SK-N-SH treated with all-trans-retinoic acid at 6 μM for 48 hours (cell line): Measurements from ENCODE around the gene NUDT15.

Experiments
- ATAC-seq: fragments of 200-7000 bp; cut with Tn5 transposase; 3 replicates; pipeline ENCODE4 v1.9.1; 2020; ENCODE audit warnings: mild to moderate bottlenecking, moderate library complexity
- ARNTL ChIP-seq: fragments of 450-650 bp; formaldehyde crosslinking; IDR thresholded peaks from 2 replicates; pipeline ENCODE4 v1.5.0; 2020; ENCODE audit warnings: low read depth, mild to moderate bottlenecking, moderate library complexity, borderline replicate concordance
- BACH2 ChIP-seq: fragments of 250-450 bp; sonication (Bioruptor Pico); IDR thresholded peaks from 2 replicates; pipeline ENCODE4 v1.9.0; 2021; ENCODE audit warnings: mild to moderate bottlenecking, borderline replicate concordance
- CREB5 ChIP-seq: fragments of 250-450 bp; sonication (Bioruptor Pico); IDR thresholded peaks from 2 replicates; pipeline ENCODE4 v1.5.1; 2020; ENCODE audit warnings: low read depth, mild to moderate bottlenecking, moderate library complexity
- CSDC2 ChIP-seq: fragments of 250-450 bp; sonication (Bioruptor Pico); IDR thresholded peaks from 2 replicates; pipeline ENCODE4 v1.5.0; 2020; ENCODE audit warnings: mild to moderate bottlenecking, moderate library complexity
- CSRNP3 ChIP-seq: fragments of 250-450 bp; sonication (Bioruptor Pico); IDR thresholded peaks from 2 replicates; pipeline ENCODE4 v1.5.1; 2021; ENCODE audit warnings: mild to moderate bottlenecking, moderate library complexity
- GLIS3 ChIP-seq: fragments of 250-450 bp; sonication (Bioruptor Pico); IDR thresholded peaks from 2 replicates; pipeline ENCODE4 v1.5.0; 2020; ENCODE audit warnings: mild to moderate bottlenecking, moderate library complexity
- OSR1 ChIP-seq: fragments of 250-450 bp; sonication (Bioruptor Pico); IDR thresholded peaks from 2 replicates; pipeline ENCODE4 v1.8.0; 2022; ENCODE audit warnings: moderate library complexity, mild to moderate bottlenecking, inconsistent platforms
- PPARA ChIP-seq: fragments of 250-450 bp; sonication (Bioruptor Pico); IDR thresholded peaks from 2 replicates; pipeline ENCODE4 v1.5.0; 2020; ENCODE audit warnings: mild to moderate bottlenecking, borderline replicate concordance
- RARB ChIP-seq: fragments of 250-450 bp; sonication (Bioruptor Pico); IDR thresholded peaks from 2 replicates; pipeline ENCODE4 v1.8.0; 2021; ENCODE audit warnings: mild to moderate bottlenecking, moderate library complexity
- SNAI2 ChIP-seq: fragments of 250-450 bp; sonication (Bioruptor Pico); IDR thresholded peaks from 2 replicates; pipeline ENCODE4 v1.5.0; 2020; ENCODE audit warnings: mild to moderate bottlenecking, moderate library complexity
- TCF4 ChIP-seq: fragments of 250-450 bp; sonication (Bioruptor Pico); IDR thresholded peaks from 2 replicates; pipeline ENCODE4 v1.8.0; 2021; ENCODE audit warnings: mild to moderate bottlenecking, moderate library complexity, borderline replicate concordance
- TOX ChIP-seq: fragments of 250-450 bp; sonication (Bioruptor Pico); IDR thresholded peaks from 2 replicates; pipeline ENCODE4 v1.8.0; 2021; ENCODE audit warnings: mild to moderate bottlenecking, moderate library complexity, borderline replicate concordance
- TSHZ2 ChIP-seq: fragments of 250-450 bp; sonication (Bioruptor Pico); IDR thresholded peaks from 2 replicates; pipeline ENCODE4 v1.5.0; 2020; ENCODE audit warnings: mild to moderate bottlenecking, moderate library complexity
- ZFP3 ChIP-seq: fragments of 250-450 bp; sonication (Bioruptor Pico); IDR thresholded peaks from 2 replicates; pipeline ENCODE4 v1.5.0; 2020; ENCODE audit warnings: mild to moderate bottlenecking, moderate library complexity
- ZFP30 ChIP-seq: fragments of 450-650 bp; formaldehyde crosslinking; IDR thresholded peaks from 2 replicates; pipeline ENCODE4 v1.5.0; 2022; ENCODE audit warnings: mild to moderate bottlenecking, moderate library complexity
- ZNF565 ChIP-seq: fragments of 450-650 bp; formaldehyde crosslinking; conservative IDR thresholded peaks from 2 replicates; pipeline ENCODE4 v1.5.0; 2020; ENCODE audit warnings: low read depth, mild to moderate bottlenecking, moderate library complexity
- ZNF70 ChIP-seq: fragments of 450-650 bp; formaldehyde crosslinking; IDR thresholded peaks from 2 replicates; pipeline ENCODE4 v1.5.0; 2020; ENCODE audit warnings: mild to moderate bottlenecking, moderate library complexity
- ZNF8 ChIP-seq: fragments of 450-650 bp; formaldehyde crosslinking; IDR thresholded peaks from 2 replicates; pipeline ENCODE4 v1.5.0; 2020; ENCODE audit warnings: mild to moderate bottlenecking, moderate library complexity
- TF ChIP-seq, protein P1 (sequence below): fragments of 250-450 bp; sonication (Bioruptor Pico); IDR thresholded peaks from 2 replicates; pipeline ENCODE4 v1.8.0; 2021; ENCODE audit warnings: low read depth, mild to moderate bottlenecking, moderate library complexity, borderline replicate concordance

The NUDT15 gene

DNA sequence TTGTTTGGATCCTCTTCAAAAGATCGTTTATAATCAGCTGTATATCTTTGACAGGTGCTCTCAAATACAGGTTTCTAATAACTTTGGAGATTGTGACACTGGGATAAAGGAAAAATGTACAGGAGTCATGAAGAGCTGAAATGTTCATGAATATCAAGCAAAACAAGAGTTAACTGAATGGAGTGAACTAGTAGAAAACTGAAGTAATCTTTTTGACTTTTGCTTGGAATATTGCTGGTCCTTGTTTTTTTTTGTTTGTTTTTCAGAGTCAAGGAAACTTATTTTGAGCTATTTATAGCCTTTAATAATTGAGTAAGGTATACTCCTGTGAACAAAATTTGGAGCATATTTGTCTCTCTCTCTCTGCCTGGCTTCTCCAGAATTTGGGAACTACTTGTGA lies 32.0 kb downstream of the NUDT15 start (continued):
- TF ChIP-seq CSRNP3 (CRISPR knock-in tag) (no peak), CSDC2 (no peak)
- TF ChIP-seq, all 23 proteins: peak for 0

DNA sequence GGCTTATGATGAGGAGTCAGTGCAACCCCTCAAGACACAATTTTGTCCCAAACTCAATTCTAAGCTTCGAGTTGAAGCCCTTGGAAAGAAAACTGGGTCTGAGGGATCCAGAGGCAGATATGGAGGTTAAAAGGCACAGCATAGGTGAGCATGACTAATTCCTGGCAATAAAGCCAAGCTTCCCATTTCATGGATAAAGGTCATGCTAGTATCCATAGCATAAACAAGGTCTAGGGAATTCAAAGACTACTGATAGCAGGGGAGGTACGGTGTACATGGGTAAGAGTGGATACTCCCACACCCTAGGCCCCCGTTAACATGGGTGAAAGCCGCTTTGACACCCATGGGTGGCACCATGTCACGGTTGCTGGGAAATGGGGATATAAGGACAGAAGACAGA lies 33.4 kb downstream of the NUDT15 start:
- TF ChIP-seq TCF4 (CRISPR knock-in tag) (no peak), OSR1 (CRISPR knock-in tag) (no peak), ZNF70 (CRISPR knock-in tag) (no peak), ZNF8 (CRISPR knock-in tag) (no peak), ZNF565 (CRISPR knock-in tag) (no peak), GLIS3 (no peak), CSRNP3 (CRISPR knock-in tag) (no peak), RARB (CRISPR knock-in tag) (no peak), ZFP30 (CRISPR knock-in tag) (no peak), BACH2 (CRISPR knock-in tag) (no peak), CREB5 (no peak), TSHZ2 (CRISPR knock-in tag) (no peak)
- no peak for ATAC-seq

- no peak for ATAC-seq
- no peak for TF ChIP-seq SNAI2 (CRISPR knock-in tag)
- TF ChIP-seq ZNF70 (CRISPR knock-in tag): no peak
- TF ChIP-seq CREB5: no peak
- TF ChIP-seq CSDC2: no peak
- TF ChIP-seq RARB (CRISPR knock-in tag): no peak
- TF ChIP-seq PPARA (CRISPR knock-in tag): no peak
- TF ChIP-seq, protein P1, sequence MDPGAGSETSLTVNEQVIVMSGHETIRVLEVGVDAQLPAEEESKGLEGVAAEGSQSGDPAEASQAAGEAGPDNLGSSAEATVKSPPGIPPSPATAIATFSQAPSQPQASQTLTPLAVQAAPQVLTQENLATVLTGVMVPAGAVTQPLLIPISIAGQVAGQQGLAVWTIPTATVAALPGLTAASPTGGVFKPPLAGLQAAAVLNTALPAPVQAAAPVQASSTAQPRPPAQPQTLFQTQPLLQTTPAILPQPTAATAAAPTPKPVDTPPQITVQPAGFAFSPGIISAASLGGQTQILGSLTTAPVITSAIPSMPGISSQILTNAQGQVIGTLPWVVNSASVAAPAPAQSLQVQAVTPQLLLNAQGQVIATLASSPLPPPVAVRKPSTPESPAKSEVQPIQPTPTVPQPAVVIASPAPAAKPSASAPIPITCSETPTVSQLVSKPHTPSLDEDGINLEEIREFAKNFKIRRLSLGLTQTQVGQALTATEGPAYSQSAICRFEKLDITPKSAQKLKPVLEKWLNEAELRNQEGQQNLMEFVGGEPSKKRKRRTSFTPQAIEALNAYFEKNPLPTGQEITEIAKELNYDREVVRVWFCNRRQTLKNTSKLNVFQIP (CRISPR knock-in tag): no peak
- TF ChIP-seq ARNTL: no peak
- TF ChIP-seq TOX (CRISPR knock-in tag): no peak
- TF ChIP-seq TCF4 (CRISPR knock-in tag): no peak
- TF ChIP-seq ZFP3 (CRISPR knock-in tag): no peak
- no peak for TF ChIP-seq ZFP30 (CRISPR knock-in tag)
- TF ChIP-seq ZNF8 (CRISPR knock-in tag): no peak
- TF ChIP-seq, all 23 proteins: peak for 0
Observed at GRCh38 chr13:48072304-48072703, 34.8 kb downstream of the NUDT15 start.
